Spleen (tissue), 11 donors: Measurements from ENCODE around the gene EXPH5. TPM values are rescaled to one million over a fixed set of nuclear protein-coding genes. Genes with fewer than 3 reads are reported as not detected.

Source experiments
- DNase-seq: peaks from one replicate; pipeline ENCODE4 v3.0.0-alpha.2; 2020
- H3K27ac ChIP-seq, 8 donors: fragments of 200-600 bp; sonication (generic) in 7 of 8; 1 replicate in 4 of 8; 2 replicates in 4 of 8; pipeline versions ENCODE4 v1.5.0 to v1.8.0; 2016 to 2021; ENCODE audit warnings: inconsistent platforms in 4 of 8, mild to moderate bottlenecking in 4 of 8, moderate library complexity in 1 of 8
- H3K27me3 ChIP-seq, 7 donors: fragments of 200-600 bp; sonication (generic) in 6 of 7; replicated peaks in 1 of 7; 1 replicate in 4 of 7; 2 replicates in 3 of 7; pipeline versions ENCODE4 v1.5.0 to v1.8.0; 2016 to 2021; ENCODE audit warnings: inconsistent platforms in 3 of 7, mild to moderate bottlenecking in 1 of 7
- H3K36me3 ChIP-seq, 6 donors: fragments of 200-600 bp; sonication (generic) in 5 of 6; 1 replicate in 4 of 6; 2 replicates in 2 of 6; pipeline versions ENCODE4 v1.5.0 to v1.8.0; 2016 to 2021; ENCODE audit warnings: inconsistent platforms in 2 of 6
- H3K4me1 ChIP-seq, 6 donors: fragments of 200-600 bp; sonication (generic) in 5 of 6; 1 replicate in 3 of 6; 2 replicates in 3 of 6; pipeline versions ENCODE4 v1.5.0 to v1.8.0; 2016 to 2021; ENCODE audit warnings: inconsistent platforms in 3 of 6
- H3K4me3 ChIP-seq, 8 donors: fragments of 200-600 bp; sonication (generic) in 7 of 8; 1 replicate in 4 of 8; 2 replicates in 4 of 8; pipeline versions ENCODE4 v1.5.0 to v1.8.0; 2016 to 2021; ENCODE audit warnings: inconsistent platforms in 4 of 8, mild to moderate bottlenecking in 4 of 8, moderate library complexity in 2 of 8
- H3K9me3 ChIP-seq, 8 donors: fragments of 200-600 bp; sonication (generic) in 7 of 8; 1 replicate in 4 of 8; 2 replicates in 4 of 8; pipeline versions ENCODE4 v1.5.0 to v1.8.0; 2016 to 2021; ENCODE audit warnings: inconsistent platforms in 4 of 8
- CTCF ChIP-seq, 11 experiments: fragments of 200-600 bp in 7 of 11; fragments of 450-650 bp in 4 of 11; sonication (generic) in 4 of 11; IDR thresholded peaks in 8 of 11; conservative IDR thresholded peaks in 3 of 11; 1 replicate in 7 of 11; 2 replicates in 4 of 11; pipeline versions ENCODE4 v1.4.0 to v1.8.0; 2016 to 2021; ENCODE audit warnings: antibody characterized with exemption in 11 of 11, inconsistent platforms in 4 of 11, mild to moderate bottlenecking in 1 of 11
- POLR2A ChIP-seq, 3 donors: fragments of 450-650 bp; IDR thresholded peaks; one replicate each; pipeline ENCODE4 v1.5.1; 2017; ENCODE audit warnings: antibody characterized with exemption in 3 of 3, mild to moderate bottlenecking in 1 of 3
- POLR2AphosphoS5 ChIP-seq, 3 donors: sonication (generic); formaldehyde crosslinking; IDR thresholded peaks; one replicate each; pipeline ENCODE4 v1.5.1; 2017; ENCODE audit warnings: antibody characterized with exemption in 3 of 3
- WGBS, 5 donors: extraction: QIAGEN DNeasy Blood & Tissue Kit in 3 of 5; methylation state at CpG; one replicate each; pipeline versions ENCODE4 v1.1.5 to v1.1.7; 2013 to 2018; 5-methylcytosine and 5-hydroxymethylcytosine counted together
- intact Hi-C: fragments of 100-400 bp; cut with DNase I; formaldehyde crosslinking; loops from one replicate; pipeline ENCODE4 v1.15.0; 2023; ENCODE audit warnings: low total_unique reads
- polyA plus RNA-seq, 3 donors: library from polyadenylated mRNA; stranded (reverse); fragments of 200-250 nt; gene quantifications; one replicate each; pipeline ENCODE4 v1.2.1, GENCODE V29; 2013
- total RNA-seq, 7 donors: library from RNA; depleted of rRNA in 3 of 7; stranded (reverse); fragments of >200 nt in 3 of 7; fragmentation: NEBNext Ultra II Directional in 4 of 7; extraction: Animal tissue kit (Norgen Biotek cat#: 25700) in 4 of 7; gene quantifications; one replicate each; pipeline versions ENCODE4 v1.1.0 to v1.2.1, GENCODE V29; 2016 to 2021
- donor health status: healthy with polysubstance abuse.
- donor health status: DM: no; HTN: no; CAD: no; lungs with moderate emphysema.
- donor health status: DM: no; HTN: no; CAD: no.
- donor health status: Bipolar disorder and iron deficiency.
- donor health status: healthy.
- donor health status: DM: no; HTN: no; CAD: no.
- donor health status: DM: yes; HTN: yes; CAD: no.

EXPH5 gene
- total and polyA plus RNA-seq, 10 donors, result 0.05 to 1.9 (median 0.77) TPM

GRCh38 chr11:108530426-108530825, 63.1 kb downstream of the EXPH5 start:
- no peak overlapping the region for H3K4me3 ChIP-seq
- no peak overlapping the region for H3K27ac ChIP-seq
- H3K36me3 ChIP-seq, result no peaks in the 10 kb centered on the region
- intact Hi-C loops, result no loop called here
- H3K4me1 ChIP-seq, result no peaks in the 10 kb centered on the region
- no peak for DNase-seq
- H3K27me3 ChIP-seq, result no peaks in the 10 kb centered on the region
- H3K9me3 ChIP-seq, result no peaks in the 10 kb centered on the region
- WGBS, 5 donors, result 80 to 94% (median 93%) methylated on average over 5 of the region's 5 CpGs
- no peak for TF ChIP-seq POLR2AphosphoS5 (IDR thresholded peaks at IDR 0.05)

GRCh38 chr11:108527382-108527781, 66.2 kb downstream of the EXPH5 start:
- Histone ChIP-seq H3K4me1 (no peaks in the 10 kb centered on the region), H3K4me3 (no peak overlapping the region), H3K27ac (no peak overlapping the region), H3K27me3 (no peaks in the 10 kb centered on the region), H3K9me3 (no peaks in the 10 kb centered on the region), H3K36me3 (no peaks in the 10 kb centered on the region)
- 73 to 84% (median 82%) methylated on average over 6 of the region's 6 CpGs for WGBS, 5 donors
- no peak for DNase-seq
- TF ChIP-seq POLR2AphosphoS5 (IDR thresholded peaks at IDR 0.05) (no peak), CTCF (IDR thresholded peaks at IDR 0.05 in 8 of 11, conservative IDR thresholded peaks at IDR 0.05 in 3 of 11) (no peak), POLR2A (IDR thresholded peaks at IDR 0.05) (no peak)
- intact Hi-C loops, result no loop called here

GRCh38 chr11:108525161-108525560, 68.4 kb downstream of the EXPH5 start:
- no peak overlapping the region for H3K4me3 ChIP-seq
- intact Hi-C loops, result no loop called here
- no peak for DNase-seq

GRCh38 chr11:108524422-108524821, 69.1 kb downstream of the EXPH5 start:
- no peaks in the 10 kb centered on the region for H3K9me3 ChIP-seq
- TF ChIP-seq POLR2AphosphoS5 (IDR thresholded peaks at IDR 0.05) (no peak), POLR2A (IDR thresholded peaks at IDR 0.05) (no peak), CTCF (IDR thresholded peaks at IDR 0.05 in 8 of 11, conservative IDR thresholded peaks at IDR 0.05 in 3 of 11) (no peak)
- no peaks in the 10 kb centered on the region for H3K27me3 ChIP-seq
- H3K36me3 ChIP-seq, result no peaks in the 10 kb centered on the region
- no peaks in the 10 kb centered on the region for H3K4me1 ChIP-seq
- intact Hi-C loops, result no loop called here
- H3K4me3 ChIP-seq, result no peak overlapping the region
- DNase-seq, result no peak
- H3K27ac ChIP-seq, result no peak overlapping the region

More at GRCh38 chr11:108525161-108525560, 68.4 kb downstream of the EXPH5 start:
- 63 to 95% (median 84%) methylated on average over 1 of the region's 1 CpG for WGBS, 5 donors
- H3K36me3 ChIP-seq, result no peaks in the 10 kb centered on the region
- no peaks in the 10 kb centered on the region for H3K4me1 ChIP-seq
- TF ChIP-seq CTCF (IDR thresholded peaks at IDR 0.05 in 8 of 11, conservative IDR thresholded peaks at IDR 0.05 in 3 of 11) (no peak), POLR2A (IDR thresholded peaks at IDR 0.05) (no peak), POLR2AphosphoS5 (IDR thresholded peaks at IDR 0.05) (no peak)
- no peak overlapping the region for H3K27ac ChIP-seq
- no peaks in the 10 kb centered on the region for H3K9me3 ChIP-seq
- no peaks in the 10 kb centered on the region for H3K27me3 ChIP-seq

GRCh38 chr11:108522318-108522717, 71.2 kb downstream of the EXPH5 start:
- Histone ChIP-seq H3K4me1 (no peaks in the 10 kb centered on the region), H3K36me3 (no peaks in the 10 kb centered on the region), H3K4me3 (no peak overlapping the region), H3K27me3 (no peaks in the 10 kb centered on the region), H3K27ac (no peak overlapping the region), H3K9me3 (no peaks in the 10 kb centered on the region)
- no peak for DNase-seq
- intact Hi-C loops, result no loop called here
- 44 to 75% (median 58%) methylated on average over 1 of the region's 1 CpG for WGBS, 5 donors
- TF ChIP-seq POLR2AphosphoS5 (IDR thresholded peaks at IDR 0.05), result no peak
- TF ChIP-seq CTCF (IDR thresholded peaks at IDR 0.05 in 8 of 11, conservative IDR thresholded peaks at IDR 0.05 in 3 of 11), result no peak
- TF ChIP-seq POLR2A (IDR thresholded peaks at IDR 0.05), result no peak
